T-helper 2 cell treated with Interferon-gamma antibody and Interleukin-4, amounts not matched to agents 5 μg/mL and 100 μg/mL, for 36 hours (primary cell): ENCODE data around the gene ARHGAP24.
"Not testable (repeated sequence)": the region's sequence is repeated elsewhere in the genome, so short reads cannot be mapped to it uniquely, and the experiment has no call there.

ENCODE experiments used
- DNase-seq: peaks from one replicate; pipeline ENCODE4 v3.0.0; 2021; ENCODE audit warnings: low spot score
- H3K27ac Mint-ChIP-seq: one replicate; pipeline ENCODE4 v1.8.0; 2021; ENCODE audit warnings: mild to moderate bottlenecking, mixed read lengths
- H3K27me3 Mint-ChIP-seq: one replicate; pipeline ENCODE4 v1.8.0; 2021; ENCODE audit warnings: low read depth, mixed read lengths
- H3K36me3 Mint-ChIP-seq: one replicate; pipeline ENCODE4 v1.8.0; 2021; ENCODE audit warnings: low read depth, mixed read lengths
- H3K4me1 Mint-ChIP-seq: one replicate; pipeline ENCODE4 v1.8.0; 2021; ENCODE audit warnings: low read depth, mixed read lengths
- H3K4me3 Mint-ChIP-seq: one replicate; pipeline ENCODE4 v1.8.0; 2022; ENCODE audit warnings: mild to moderate bottlenecking, moderate library complexity, mixed read lengths
- H3K9me3 Mint-ChIP-seq: one replicate; pipeline ENCODE4 v1.8.0; 2021; ENCODE audit warnings: mixed read lengths

Gene ARHGAP24

GRCh38 chr4:85515701-85516100 lies 40.8 kb downstream of the ARHGAP24 start:
- H3K9me3 Mint-ChIP-seq, result no peaks in the 10 kb centered on the region
- H3K36me3 Mint-ChIP-seq, result no peaks in the 10 kb centered on the region
- no peak overlapping the region for H3K27ac Mint-ChIP-seq
- no peaks in the 10 kb centered on the region for H3K27me3 Mint-ChIP-seq
- H3K4me1 Mint-ChIP-seq, result no peaks in the 10 kb centered on the region
- H3K4me3 Mint-ChIP-seq, result no peak overlapping the region
- DNase-seq, result no peak

GRCh38 chr4:85518526-85518925 lies 43.6 kb downstream of the ARHGAP24 start:
- H3K27me3 Mint-ChIP-seq, H3K4me1 Mint-ChIP-seq: not testable (repeated sequence)

GRCh38 chr4:85520765-85521749 lies 46.1 kb downstream of the ARHGAP24 start:
- H3K9me3 Mint-ChIP-seq, result no peaks in the 10 kb centered on the region
- no peaks in the 10 kb centered on the region for H3K27me3 Mint-ChIP-seq
- H3K36me3 Mint-ChIP-seq, result no peaks in the 10 kb centered on the region
- H3K4me3 Mint-ChIP-seq, result no peak overlapping the region
- no peaks in the 10 kb centered on the region for H3K4me1 Mint-ChIP-seq
- no peak overlapping the region for H3K27ac Mint-ChIP-seq
- no peak for DNase-seq

More at GRCh38 chr4:85518526-85518925, 43.6 kb downstream of the ARHGAP24 start:
- not testable (repeated sequence) for DNase-seq, H3K9me3 Mint-ChIP-seq, H3K36me3 Mint-ChIP-seq, H3K4me3 Mint-ChIP-seq, H3K27ac Mint-ChIP-seq

- no peak overlapping the region for H3K4me3 Mint-ChIP-seq
- DNase-seq, result no peak
- no peak overlapping the region for H3K27ac Mint-ChIP-seq
- no peaks in the 10 kb centered on the region for H3K36me3 Mint-ChIP-seq
- H3K4me1 Mint-ChIP-seq, result no peaks in the 10 kb centered on the region
- no peaks in the 10 kb centered on the region for H3K27me3 Mint-ChIP-seq
- H3K9me3 Mint-ChIP-seq, result no peaks in the 10 kb centered on the region
These were observed 47.3 kb downstream of the ARHGAP24 start for GRCh38 chr4:85522277-85522676.

- Mint-ChIP-seq H3K36me3 (no peaks in the 10 kb centered on the region), H3K4me1 (no peaks in the 10 kb centered on the region), H3K4me3 (no peak overlapping the region), H3K27me3 (no peaks in the 10 kb centered on the region), H3K27ac (no peak overlapping the region), H3K9me3 (no peaks in the 10 kb centered on the region)
- DNase-seq, result no peak
These were observed 47.9 kb downstream of the ARHGAP24 start for GRCh38 chr4:85522836-85523235.

- Mint-ChIP-seq H3K9me3 (no peaks in the 10 kb centered on the region), H3K27ac (no peak overlapping the region), H3K27me3 (no peaks in the 10 kb centered on the region), H3K4me3 (no peak overlapping the region), H3K4me1 (no peaks in the 10 kb centered on the region), H3K36me3 (no peaks in the 10 kb centered on the region)
- no peak for DNase-seq
These were observed 52.9 kb downstream of the ARHGAP24 start for GRCh38 chr4:85527815-85528214.

- Mint-ChIP-seq H3K9me3 (no peaks in the 10 kb centered on the region), H3K27ac (no peak overlapping the region), H3K27me3 (no peaks in the 10 kb centered on the region), H3K36me3 (no peaks in the 10 kb centered on the region), H3K4me1 (no peaks in the 10 kb centered on the region), H3K4me3 (no peak overlapping the region)
- DNase-seq, result no peak
These were observed 56.8 kb downstream of the ARHGAP24 start for GRCh38 chr4:85531560-85532341.

GRCh38 chr4:85534120-85534519 lies 59.2 kb downstream of the ARHGAP24 start:
- no peak for DNase-seq
- no peaks in the 10 kb centered on the region for H3K36me3 Mint-ChIP-seq
- no peaks in the 10 kb centered on the region for H3K4me1 Mint-ChIP-seq
- no peaks in the 10 kb centered on the region for H3K9me3 Mint-ChIP-seq
- no peak overlapping the region for H3K4me3 Mint-ChIP-seq
- no peak overlapping the region for H3K27ac Mint-ChIP-seq
- H3K27me3 Mint-ChIP-seq, result no peaks in the 10 kb centered on the region

- Mint-ChIP-seq H3K9me3 (no peaks in the 10 kb centered on the region), H3K27ac (no peak overlapping the region), H3K27me3 (no peaks in the 10 kb centered on the region), H3K4me1 (no peaks in the 10 kb centered on the region), H3K4me3 (no peak overlapping the region), H3K36me3 (no peaks in the 10 kb centered on the region)
- DNase-seq, result no peak
These were observed 68.9 kb downstream of the ARHGAP24 start for GRCh38 chr4:85543832-85544231.

GRCh38 chr4:85544751-85545150 lies 69.8 kb downstream of the ARHGAP24 start:
- Mint-ChIP-seq H3K4me1 (no peaks in the 10 kb centered on the region), H3K4me3 (no peak overlapping the region), H3K9me3 (no peaks in the 10 kb centered on the region), H3K36me3 (no peaks in the 10 kb centered on the region), H3K27ac (no peak overlapping the region), H3K27me3 (no peaks in the 10 kb centered on the region)
- DNase-seq, result no peak

GRCh38 chr4:85548116-85548515 lies 73.2 kb downstream of the ARHGAP24 start:
- Mint-ChIP-seq H3K9me3 (peaks cover 6% of the 10 kb centered on the region), H3K4me3 (no peak overlapping the region), H3K27me3 (no peaks in the 10 kb centered on the region), H3K27ac (no peak overlapping the region), H3K4me1 (no peaks in the 10 kb centered on the region), H3K36me3 (no peaks in the 10 kb centered on the region)
- DNase-seq, result no peak

- no peak for DNase-seq
- Mint-ChIP-seq H3K27me3 (no peaks in the 10 kb centered on the region), H3K4me1 (no peaks in the 10 kb centered on the region), H3K4me3 (no peak overlapping the region), H3K9me3 (peaks cover 9% of the 10 kb centered on the region), H3K36me3 (no peaks in the 10 kb centered on the region), H3K27ac (no peak overlapping the region)
These were observed 73.9 kb downstream of the ARHGAP24 start for GRCh38 chr4:85548841-85549240.

GRCh38 chr4:85555206-85555605 lies 80.3 kb downstream of the ARHGAP24 start:
- no peak for DNase-seq
- H3K4me3 Mint-ChIP-seq, result no peak overlapping the region
- peaks cover 17% of the 10 kb centered on the region for H3K9me3 Mint-ChIP-seq
- no peaks in the 10 kb centered on the region for H3K36me3 Mint-ChIP-seq
- H3K4me1 Mint-ChIP-seq, result no peaks in the 10 kb centered on the region
- H3K27ac Mint-ChIP-seq, result no peak overlapping the region
- H3K27me3 Mint-ChIP-seq, result no peaks in the 10 kb centered on the region

- H3K36me3 Mint-ChIP-seq, result no peaks in the 10 kb centered on the region
- no peak for DNase-seq
- H3K9me3 Mint-ChIP-seq, result peaks cover 17% of the 10 kb centered on the region
- no peak overlapping the region for H3K27ac Mint-ChIP-seq
- H3K4me1 Mint-ChIP-seq, result no peaks in the 10 kb centered on the region
- no peaks in the 10 kb centered on the region for H3K27me3 Mint-ChIP-seq
- no peak overlapping the region for H3K4me3 Mint-ChIP-seq
These were observed 81.3 kb downstream of the ARHGAP24 start for GRCh38 chr4:85556283-85556682.
